Spleen (tissue), 11 donors: ENCODE data around the gene ZNF785. TPM values are rescaled to one million over a fixed set of nuclear protein-coding genes. Genes with fewer than 3 reads are reported as not detected.

ENCODE experiments used
- DNase-seq: peaks from one replicate; pipeline ENCODE4 v3.0.0-alpha.2; 2020
- H3K27ac ChIP-seq, 8 donors: fragments of 200-600 bp; sonication (generic) in 7 of 8; 1 replicate in 4 of 8; 2 replicates in 4 of 8; pipeline versions ENCODE4 v1.5.0 to v1.8.0; 2016 to 2021; ENCODE audit warnings: inconsistent platforms in 4 of 8, mild to moderate bottlenecking in 4 of 8, moderate library complexity in 1 of 8
- H3K27me3 ChIP-seq, 7 donors: fragments of 200-600 bp; sonication (generic) in 6 of 7; replicated peaks in 1 of 7; 1 replicate in 4 of 7; 2 replicates in 3 of 7; pipeline versions ENCODE4 v1.5.0 to v1.8.0; 2016 to 2021; ENCODE audit warnings: inconsistent platforms in 3 of 7, mild to moderate bottlenecking in 1 of 7
- H3K36me3 ChIP-seq, 6 donors: fragments of 200-600 bp; sonication (generic) in 5 of 6; 1 replicate in 4 of 6; 2 replicates in 2 of 6; pipeline versions ENCODE4 v1.5.0 to v1.8.0; 2016 to 2021; ENCODE audit warnings: inconsistent platforms in 2 of 6
- H3K4me1 ChIP-seq, 6 donors: fragments of 200-600 bp; sonication (generic) in 5 of 6; 1 replicate in 3 of 6; 2 replicates in 3 of 6; pipeline versions ENCODE4 v1.5.0 to v1.8.0; 2016 to 2021; ENCODE audit warnings: inconsistent platforms in 3 of 6
- H3K4me3 ChIP-seq, 8 donors: fragments of 200-600 bp; sonication (generic) in 7 of 8; 1 replicate in 4 of 8; 2 replicates in 4 of 8; pipeline versions ENCODE4 v1.5.0 to v1.8.0; 2016 to 2021; ENCODE audit warnings: inconsistent platforms in 4 of 8, mild to moderate bottlenecking in 4 of 8, moderate library complexity in 2 of 8
- H3K9me3 ChIP-seq, 8 donors: fragments of 200-600 bp; sonication (generic) in 7 of 8; 1 replicate in 4 of 8; 2 replicates in 4 of 8; pipeline versions ENCODE4 v1.5.0 to v1.8.0; 2016 to 2021; ENCODE audit warnings: inconsistent platforms in 4 of 8
- POLR2A ChIP-seq, 3 donors: fragments of 450-650 bp; IDR thresholded peaks; one replicate each; pipeline ENCODE4 v1.5.1; 2017; ENCODE audit warnings: antibody characterized with exemption in 3 of 3, mild to moderate bottlenecking in 1 of 3
- POLR2AphosphoS5 ChIP-seq, 3 donors: sonication (generic); formaldehyde crosslinking; IDR thresholded peaks; one replicate each; pipeline ENCODE4 v1.5.1; 2017; ENCODE audit warnings: antibody characterized with exemption in 3 of 3
- WGBS, 5 donors: extraction: QIAGEN DNeasy Blood & Tissue Kit in 3 of 5; methylation state at CpG; one replicate each; pipeline versions ENCODE4 v1.1.5 to v1.1.7; 2013 to 2018; 5-methylcytosine and 5-hydroxymethylcytosine counted together
- intact Hi-C: fragments of 100-400 bp; cut with DNase I; formaldehyde crosslinking; loops from one replicate; pipeline ENCODE4 v1.15.0; 2023; ENCODE audit warnings: low total_unique reads
- polyA plus RNA-seq, 3 donors: library from polyadenylated mRNA; stranded (reverse); fragments of 200-250 nt; gene quantifications; one replicate each; pipeline ENCODE4 v1.2.1, GENCODE V29; 2013
- total RNA-seq, 7 donors: library from RNA; depleted of rRNA in 3 of 7; stranded (reverse); fragments of >200 nt in 3 of 7; fragmentation: NEBNext Ultra II Directional in 4 of 7; extraction: Animal tissue kit (Norgen Biotek cat#: 25700) in 4 of 7; gene quantifications; one replicate each; pipeline versions ENCODE4 v1.1.0 to v1.2.1, GENCODE V29; 2016 to 2021
- TF ChIP-seq, protein P1 (sequence below), 11 experiments: fragments of 200-600 bp in 7 of 11; fragments of 450-650 bp in 4 of 11; sonication (generic) in 4 of 11; IDR thresholded peaks in 8 of 11; conservative IDR thresholded peaks in 3 of 11; 1 replicate in 7 of 11; 2 replicates in 4 of 11; pipeline versions ENCODE4 v1.4.0 to v1.8.0; 2016 to 2021; ENCODE audit warnings: antibody characterized with exemption in 11 of 11, inconsistent platforms in 4 of 11, mild to moderate bottlenecking in 1 of 11
- donor health status: healthy with polysubstance abuse.
- donor health status: DM: no; HTN: no; CAD: no; lungs with moderate emphysema.
- donor health status: DM: no; HTN: no; CAD: no.
- donor health status: Bipolar disorder and iron deficiency.
- donor health status: healthy.
- donor health status: DM: no; HTN: no; CAD: no.
- donor health status: DM: yes; HTN: yes; CAD: no.

Gene ZNF785
- total and polyA plus RNA-seq, 10 donors = 3.1 to 22.1 (median 17.3) TPM

DNA sequence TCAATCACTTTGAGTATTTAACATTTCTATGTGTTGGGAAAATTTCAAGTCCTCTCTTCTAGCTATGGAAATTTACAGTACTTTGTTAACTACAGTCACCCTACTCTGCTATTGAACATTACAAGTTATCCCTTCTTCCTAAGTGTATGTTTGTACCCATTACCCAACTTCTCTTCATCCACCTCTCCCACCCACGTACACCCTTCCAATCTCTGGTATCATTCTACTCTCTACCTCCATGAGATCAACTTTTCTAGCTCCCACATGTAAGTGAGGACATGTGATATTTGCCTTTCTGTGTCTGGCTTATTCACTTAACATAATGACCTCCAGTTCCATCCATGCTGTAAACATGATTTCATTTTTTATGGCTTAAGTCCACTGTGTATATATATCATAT lies 10.8 kb downstream of the ZNF785 start:
- 85 to 96% (median 94%) methylated on average over 1 of the region's 1 CpG for WGBS, 5 donors
- Histone ChIP-seq H3K9me3 (no peaks in the 10 kb centered on the region), H3K27me3 (no peaks in the 10 kb centered on the region), H3K27ac (no peak overlapping the region), H3K36me3 (peaks cover 0 to 44% (median 4%) of the 10 kb centered on the region in 6 donors), H3K4me3 (no peak overlapping the region), H3K4me1 (peaks cover 15 to 35% (median 24%) of the 10 kb centered on the region in 6 donors)
- no peak for DNase-seq
- TF ChIP-seq, protein P1, sequence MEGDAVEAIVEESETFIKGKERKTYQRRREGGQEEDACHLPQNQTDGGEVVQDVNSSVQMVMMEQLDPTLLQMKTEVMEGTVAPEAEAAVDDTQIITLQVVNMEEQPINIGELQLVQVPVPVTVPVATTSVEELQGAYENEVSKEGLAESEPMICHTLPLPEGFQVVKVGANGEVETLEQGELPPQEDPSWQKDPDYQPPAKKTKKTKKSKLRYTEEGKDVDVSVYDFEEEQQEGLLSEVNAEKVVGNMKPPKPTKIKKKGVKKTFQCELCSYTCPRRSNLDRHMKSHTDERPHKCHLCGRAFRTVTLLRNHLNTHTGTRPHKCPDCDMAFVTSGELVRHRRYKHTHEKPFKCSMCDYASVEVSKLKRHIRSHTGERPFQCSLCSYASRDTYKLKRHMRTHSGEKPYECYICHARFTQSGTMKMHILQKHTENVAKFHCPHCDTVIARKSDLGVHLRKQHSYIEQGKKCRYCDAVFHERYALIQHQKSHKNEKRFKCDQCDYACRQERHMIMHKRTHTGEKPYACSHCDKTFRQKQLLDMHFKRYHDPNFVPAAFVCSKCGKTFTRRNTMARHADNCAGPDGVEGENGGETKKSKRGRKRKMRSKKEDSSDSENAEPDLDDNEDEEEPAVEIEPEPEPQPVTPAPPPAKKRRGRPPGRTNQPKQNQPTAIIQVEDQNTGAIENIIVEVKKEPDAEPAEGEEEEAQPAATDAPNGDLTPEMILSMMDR (IDR thresholded peaks at IDR 0.05 in 8 of 11, conservative IDR thresholded peaks at IDR 0.05 in 3 of 11) = no peak
- TF ChIP-seq POLR2A (IDR thresholded peaks at IDR 0.05) (no peak), POLR2AphosphoS5 (IDR thresholded peaks at IDR 0.05) (no peak)
- intact Hi-C loops = no loop called here

DNA sequence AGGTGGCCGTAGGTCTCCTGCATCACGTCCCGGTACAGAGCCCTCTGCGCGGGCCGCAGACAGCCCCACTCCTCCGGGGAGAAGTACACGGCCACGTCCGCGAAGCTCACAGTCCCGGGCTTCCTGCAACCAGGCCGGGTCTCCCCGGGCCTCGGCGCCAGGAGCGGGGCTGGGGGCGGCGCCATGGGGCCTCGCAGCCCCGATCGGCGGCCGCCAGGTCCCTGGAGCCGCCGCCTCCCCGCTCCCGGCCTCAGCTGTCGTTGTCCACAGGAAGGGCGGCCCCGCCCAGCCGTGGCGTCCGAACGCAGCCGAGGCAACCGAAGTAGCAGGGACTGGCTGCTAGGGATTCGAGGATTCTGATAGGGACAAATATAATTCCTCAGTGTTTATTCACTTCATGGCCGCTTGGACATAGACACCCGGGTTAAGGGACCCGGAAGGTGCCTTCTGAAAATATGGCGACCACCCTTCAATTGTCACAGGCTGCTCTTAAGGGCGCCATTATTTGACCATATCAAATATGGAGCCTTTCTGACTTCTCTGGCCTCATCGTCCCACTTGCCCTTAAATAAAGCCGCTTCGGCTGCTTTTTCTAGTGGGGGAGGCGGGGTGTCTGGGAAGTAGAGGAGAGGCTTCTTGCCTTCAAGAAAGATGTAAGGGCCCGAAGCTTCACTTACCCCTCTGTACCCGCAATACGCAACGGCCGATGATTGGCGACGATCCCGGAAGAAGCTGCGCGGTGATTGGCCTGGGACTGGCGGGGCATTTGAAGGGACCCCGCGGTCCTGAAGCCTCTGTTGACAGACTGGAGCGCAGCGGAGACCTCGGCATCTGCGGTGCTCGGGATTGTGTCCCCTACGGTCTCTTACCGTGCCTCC lies 13.8 kb downstream of the ZNF785 start, which contains the start of gene ZNF688:
Gene ZNF688, minus strand, starts transcription at position 270 of the 878 bp plus-strand sequence. Its CDS starts 85 bp downstream, at position 185.
- H3K9me3 ChIP-seq = no peaks in the 10 kb centered on the region
- peak; percentile 97 for DNase-seq
- H3K27ac ChIP-seq = peak within 1 kb of the TSS; percentile 93 to 100 (median 98)
- peak within 1 kb of the TSS; percentile 43 to 76 (median 60) for H3K4me3 ChIP-seq
- H3K36me3 ChIP-seq = peaks cover 0 to 15% (median 2%) of the 10 kb centered on the region in 6 donors
- TF ChIP-seq, protein P1 (IDR thresholded peaks at IDR 0.05 in 8 of 11, conservative IDR thresholded peaks at IDR 0.05 in 3 of 11) = peak in 2 of 11 experiments; percentile 14 to 25
- peak; percentile 79 to 87 (median 84) for TF ChIP-seq POLR2AphosphoS5 (IDR thresholded peaks at IDR 0.05)
- TF ChIP-seq POLR2A (IDR thresholded peaks at IDR 0.05) = peak in 2 of 3 donors; percentile 28 to 67
- WGBS, 5 donors = 0 to 2% (median 0%) methylated on average over 22 to 67 of the region's 67 CpGs
- intact Hi-C loops = no loop called here
- peaks cover 26 to 62% (median 47%) of the 10 kb centered on the region in 6 donors for H3K4me1 ChIP-seq
- H3K27me3 ChIP-seq = no peaks in the 10 kb centered on the region

DNA sequence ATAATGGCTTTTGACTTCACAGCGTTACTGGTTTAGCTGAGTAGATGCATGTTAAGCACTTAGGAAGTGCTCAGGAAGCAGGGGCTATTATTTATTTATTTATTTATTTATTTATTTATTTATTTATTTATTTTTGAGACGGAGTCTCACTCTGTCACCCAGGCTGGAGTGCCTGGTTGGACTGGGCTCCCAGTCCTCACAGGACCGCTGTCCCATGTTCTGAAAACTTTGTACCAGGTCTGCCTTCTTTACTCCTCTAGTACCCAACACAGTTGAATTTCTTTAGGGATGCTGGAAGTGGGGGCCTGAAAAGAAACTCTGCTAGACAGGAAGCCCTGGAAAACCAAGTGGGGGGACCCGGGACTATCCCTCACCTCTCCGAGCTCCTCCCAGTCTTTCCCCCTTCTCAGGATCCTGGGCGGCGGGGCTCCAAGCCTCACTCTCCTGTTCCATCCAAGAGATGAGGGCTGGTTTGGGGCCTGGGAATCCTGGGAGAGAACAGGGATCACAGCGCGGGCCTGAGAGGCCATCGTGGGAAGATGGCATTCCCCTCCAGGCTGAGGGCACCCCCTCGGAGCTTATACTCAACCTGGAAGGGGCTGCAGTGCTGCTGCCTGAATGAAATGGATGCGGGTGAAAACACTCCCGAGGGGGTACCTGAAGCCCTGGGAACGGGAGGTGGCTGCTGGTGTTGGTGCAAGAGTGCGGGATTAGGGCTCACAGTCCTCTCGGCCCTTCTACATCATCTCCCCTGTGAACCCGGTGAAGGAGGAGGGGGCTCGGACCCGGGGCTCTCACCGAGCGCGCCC lies 14.7 kb downstream of the ZNF785 start:
- peak overlapping the region; percentile 93 to 100 (median 98) for H3K27ac ChIP-seq
- 11 to 16% (median 12%) methylated on average over 14 to 22 of the region's 22 CpGs for WGBS, 5 donors
- DNase-seq = peak; percentile 79
- peaks cover 26 to 62% (median 47%) of the 10 kb centered on the region in 6 donors for H3K4me1 ChIP-seq
- H3K9me3 ChIP-seq = no peaks in the 10 kb centered on the region
- intact Hi-C loops = no loop called here
- H3K36me3 ChIP-seq = peaks cover 0 to 6% (median 2%) of the 10 kb centered on the region in 6 donors
- H3K27me3 ChIP-seq = no peaks in the 10 kb centered on the region
- no peak for TF ChIP-seq POLR2A (IDR thresholded peaks at IDR 0.05)
- TF ChIP-seq, protein P1 (IDR thresholded peaks at IDR 0.05 in 8 of 11, conservative IDR thresholded peaks at IDR 0.05 in 3 of 11) = no peak
- TF ChIP-seq POLR2AphosphoS5 (IDR thresholded peaks at IDR 0.05) = no peak
- H3K4me3 ChIP-seq = peak overlapping the region; percentile 43 to 76 (median 60)
